Measurements from ENCODE around the gene NCR3LG1.

NCR3LG1 gene

GRCh38 chr11:17371614-17372013 lies 20.0 kb downstream of the NCR3LG1 start:
- no peak for DNase-seq (ENCODE audit: low read depth in 3 of 3)

GRCh38 chr11:17375547-17375946 lies 23.9 kb downstream of the NCR3LG1 start:
- no peak for DNase-seq (ENCODE audit: low read depth in 3 of 3)

GRCh38 chr11:17376493-17376892 lies 24.9 kb downstream of the NCR3LG1 start:
- DNase-seq (ENCODE audit: low read depth in 3 of 3), result no peak

GRCh38 chr11:17378655-17379054 lies 27.1 kb downstream of the NCR3LG1 start:
- DNase-seq (ENCODE audit: low read depth in 3 of 3), result no peak

GRCh38 chr11:17379383-17380180 lies 28.0 kb downstream of the NCR3LG1 start:
- DNase-seq (ENCODE audit: low read depth in 3 of 3), result no peak

- no peak for DNase-seq (ENCODE audit: low read depth in 3 of 3)
Measured at GRCh38 chr11:17381156-17381555, 29.6 kb downstream of the NCR3LG1 start.

- no peak for DNase-seq (ENCODE audit: low read depth in 3 of 3)
Measured at GRCh38 chr11:17382046-17382728, 30.6 kb downstream of the NCR3LG1 start.

GRCh38 chr11:17383461-17383860 lies 31.9 kb downstream of the NCR3LG1 start:
- DNase-seq (ENCODE audit: low read depth in 3 of 3), result no peak

GRCh38 chr11:17384002-17384511 lies 32.5 kb downstream of the NCR3LG1 start:
- peak; percentile 52 to 72 (median 56) for DNase-seq (ENCODE audit: low read depth in 3 of 3)

- no peak for DNase-seq (ENCODE audit: low read depth in 3 of 3)
Measured at GRCh38 chr11:17385492-17385891, 33.9 kb downstream of the NCR3LG1 start.

- no peak for DNase-seq (ENCODE audit: low read depth in 3 of 3)
Measured at GRCh38 chr11:17385926-17386325, 34.3 kb downstream of the NCR3LG1 start.

- DNase-seq (ENCODE audit: low read depth in 3 of 3), result peak in 1 of 3 experiments; percentile 51
Measured at GRCh38 chr11:17386331-17387084, 34.9 kb downstream of the NCR3LG1 start.

GRCh38 chr11:17387254-17387653 lies 35.7 kb downstream of the NCR3LG1 start:
- DNase-seq (ENCODE audit: low read depth in 3 of 3), result no peak

GRCh38 chr11:17387811-17388210 lies 36.2 kb downstream of the NCR3LG1 start:
- no peak for DNase-seq (ENCODE audit: low read depth in 3 of 3)

GRCh38 chr11:17388609-17389210 lies 37.1 kb downstream of the NCR3LG1 start, which contains the start of gene KCNJ11:
Gene KCNJ11, minus strand, starts transcription at chr11:17388659. Its CDS starts 568 bp downstream, at chr11:17388091.
- no peak for DNase-seq (ENCODE audit: low read depth in 3 of 3)

GRCh38 chr11:17389211-17389956 lies 37.8 kb downstream of the NCR3LG1 start:
- DNase-seq (ENCODE audit: low read depth in 3 of 3), result peak; percentile 62 to 71 (median 63)

- DNase-seq (ENCODE audit: low read depth in 3 of 3), result no peak
Measured at GRCh38 chr11:17389957-17390649, 38.5 kb downstream of the NCR3LG1 start.

- no peak for DNase-seq (ENCODE audit: low read depth in 3 of 3)
Measured at GRCh38 chr11:17391493-17392355, 40.1 kb downstream of the NCR3LG1 start.

- DNase-seq (ENCODE audit: low read depth in 3 of 3), result no peak
Measured at GRCh38 chr11:17392872-17393271, 41.3 kb downstream of the NCR3LG1 start.
